Activated T-helper 1 cell treated with Interleukin-2 at 50 U/mL for 16 hours (primary cell): Measurements from ENCODE around the gene MICAL3.

ENCODE experiments used
- DNase-seq: peaks from one replicate; pipeline ENCODE4 v3.0.0-alpha.2; 2020; ENCODE audit warnings: low read depth

Gene MICAL3

DNA sequence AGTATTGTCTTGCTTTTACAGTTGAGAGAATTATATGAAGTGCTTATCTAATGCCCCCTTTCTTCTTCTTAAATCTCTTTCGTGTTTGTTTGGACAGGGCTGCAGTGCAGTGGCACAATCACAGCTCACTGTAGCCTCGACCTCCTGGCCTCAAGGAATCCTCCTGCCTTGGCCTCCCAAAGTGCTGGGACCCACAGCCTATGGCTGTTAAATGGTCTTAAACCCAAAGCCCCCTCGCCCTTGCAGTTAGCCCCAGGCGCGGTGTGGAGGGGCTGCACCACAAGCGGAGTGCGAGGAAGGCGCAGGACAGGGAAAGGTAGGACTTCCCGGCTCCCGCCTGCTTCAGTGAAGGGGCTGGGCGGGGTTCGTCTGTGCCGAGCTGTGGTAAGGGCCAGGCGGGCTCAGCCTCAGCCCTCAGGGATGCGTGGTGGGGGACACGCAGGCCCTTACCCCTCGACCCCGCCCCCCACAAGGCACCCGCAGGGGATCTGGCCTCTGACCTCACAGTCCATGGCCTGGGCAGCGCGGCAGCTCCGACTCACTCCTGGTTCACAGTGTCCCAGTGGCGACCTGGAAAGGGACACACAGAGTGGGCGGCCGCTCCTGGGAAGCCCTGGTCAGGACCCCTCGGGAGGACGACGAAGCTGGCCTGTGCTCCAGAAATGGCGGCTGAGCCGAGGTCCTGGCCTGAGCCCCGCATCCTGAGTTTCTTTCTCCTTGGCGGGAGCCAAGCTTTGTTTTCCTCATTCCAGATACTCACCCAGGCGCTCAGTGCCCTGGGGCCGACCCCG, 274.6 kb downstream of the MICAL3 start:
- DNase-seq, result no peak

- DNase-seq, result no peak
Measured at GRCh38 chr22:17748555-17749353, 275.6 kb downstream of the MICAL3 start.

GRCh38 chr22:17746916-17747315, 277.4 kb downstream of the MICAL3 start:
- no peak for DNase-seq

GRCh38 chr22:17744430-17744829, 279.9 kb downstream of the MICAL3 start:
- DNase-seq, result no peak

DNA sequence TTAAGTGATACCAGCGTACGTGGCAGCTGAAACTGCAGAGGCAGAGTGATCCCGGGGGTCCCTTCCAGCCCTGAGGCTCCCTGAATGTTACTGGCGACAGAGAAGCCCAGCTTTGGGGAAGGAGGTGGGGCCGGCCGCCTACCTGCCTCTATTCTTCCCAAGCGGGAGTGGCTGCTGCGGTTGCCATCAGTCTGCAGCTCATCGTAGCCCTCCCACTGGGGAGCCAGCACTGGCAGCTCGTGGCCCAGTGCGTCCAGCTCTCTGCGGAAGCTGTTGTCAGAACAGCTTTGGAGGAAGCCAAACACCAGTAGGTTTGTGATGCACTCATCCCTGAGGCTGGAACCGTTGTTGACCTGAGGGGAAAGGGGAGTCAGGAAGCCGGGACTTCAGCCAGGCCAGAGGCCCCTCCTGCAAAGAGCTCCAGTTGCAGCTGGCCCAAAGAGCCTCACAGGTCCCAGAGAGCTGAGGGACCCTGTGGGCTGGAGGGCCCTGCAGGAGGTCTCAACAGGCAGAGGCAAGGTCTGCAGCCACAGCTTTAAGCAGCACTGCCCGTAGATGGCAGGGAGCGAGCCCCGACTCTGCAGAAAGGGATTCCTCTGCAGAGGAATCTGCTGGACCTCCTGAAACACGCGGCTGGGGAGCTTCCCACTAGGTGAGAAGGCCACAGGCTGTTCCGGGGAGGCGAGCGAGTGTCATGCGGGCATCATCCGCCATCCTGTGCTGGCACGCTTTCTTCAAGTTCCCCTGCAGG, 280.5 kb downstream of the MICAL3 start:
- no peak for DNase-seq

- peak; percentile 40 for DNase-seq
Measured at GRCh38 chr22:17742527-17742902, 281.8 kb downstream of the MICAL3 start.

GRCh38 chr22:17741866-17742526, 282.4 kb downstream of the MICAL3 start:
- no peak for DNase-seq

DNA sequence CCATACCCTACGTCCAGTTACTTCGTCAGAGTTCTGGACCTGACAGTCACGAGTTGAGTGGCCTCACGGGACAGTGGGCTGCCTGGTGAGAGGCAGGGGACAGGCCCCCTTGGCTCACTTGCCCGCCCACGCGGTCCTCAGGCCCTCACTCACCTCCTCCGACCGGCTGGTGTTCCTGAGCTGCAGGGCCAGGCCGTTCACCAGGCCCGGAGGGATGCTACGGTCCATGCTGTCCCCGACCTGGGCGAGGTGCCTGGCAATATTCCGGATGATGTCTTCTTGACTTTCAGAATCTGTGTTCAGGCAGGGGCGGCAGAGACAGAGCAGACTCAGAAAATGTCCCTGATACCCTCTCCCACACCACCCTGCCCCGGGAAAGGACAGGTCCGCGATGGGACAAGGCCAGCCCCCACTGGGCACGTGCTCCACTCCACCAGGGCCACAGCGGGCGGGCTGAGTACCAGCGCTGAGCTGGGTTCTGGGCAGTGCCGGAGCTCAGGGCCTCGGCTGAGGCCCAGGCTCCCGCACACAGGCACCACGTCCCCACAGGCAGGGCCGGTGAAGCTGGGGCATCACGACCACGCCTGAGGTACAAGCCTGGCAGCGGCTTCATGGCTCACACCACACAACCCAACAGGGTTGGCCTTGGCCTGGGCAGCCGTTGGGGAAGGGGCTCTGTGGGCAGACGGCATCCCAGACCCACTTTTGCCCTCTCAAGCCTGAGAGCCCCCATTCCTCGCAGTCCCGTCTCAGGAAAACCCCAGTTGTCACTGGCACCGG, 285.0 kb downstream of the MICAL3 start:
- no peak for DNase-seq

GRCh38 chr22:17738386-17739128, 285.8 kb downstream of the MICAL3 start:
- DNase-seq, result no peak
